CD4-positive, alpha-beta T cell treated with Interleukin-4 for 1 hour (primary cell): ENCODE results near the gene CPNE2.
"Not testable (repeated sequence)": the region's sequence is repeated elsewhere in the genome, so short reads cannot be mapped to it uniquely, and the experiment has no call there.

Experiments
- DNase-seq, 2 donors: peaks; one replicate each; pipeline ENCODE4 v3.0.0-alpha.2; 2020 to 2022

The CPNE2 gene

DNA sequence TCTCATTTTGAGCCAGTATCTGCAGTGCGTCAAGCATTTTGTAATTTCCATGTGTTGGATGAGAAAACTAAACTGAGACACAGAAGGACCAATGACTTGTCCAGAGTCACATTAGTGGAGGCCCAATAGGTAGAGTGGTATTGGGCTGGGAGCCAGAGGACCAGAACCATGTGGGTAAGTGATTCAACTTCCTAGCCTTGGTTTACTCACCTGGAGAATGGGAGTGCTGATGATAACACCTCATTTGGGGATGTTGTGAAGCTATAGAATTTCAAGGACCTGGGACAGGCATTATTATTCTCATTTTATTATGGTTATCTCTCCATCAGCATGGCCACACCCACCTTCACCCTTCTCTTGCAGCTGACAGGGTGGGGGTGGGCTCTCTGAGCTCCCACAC, 8.1 kb downstream of the CPNE2 start:
- no peak for DNase-seq

DNA sequence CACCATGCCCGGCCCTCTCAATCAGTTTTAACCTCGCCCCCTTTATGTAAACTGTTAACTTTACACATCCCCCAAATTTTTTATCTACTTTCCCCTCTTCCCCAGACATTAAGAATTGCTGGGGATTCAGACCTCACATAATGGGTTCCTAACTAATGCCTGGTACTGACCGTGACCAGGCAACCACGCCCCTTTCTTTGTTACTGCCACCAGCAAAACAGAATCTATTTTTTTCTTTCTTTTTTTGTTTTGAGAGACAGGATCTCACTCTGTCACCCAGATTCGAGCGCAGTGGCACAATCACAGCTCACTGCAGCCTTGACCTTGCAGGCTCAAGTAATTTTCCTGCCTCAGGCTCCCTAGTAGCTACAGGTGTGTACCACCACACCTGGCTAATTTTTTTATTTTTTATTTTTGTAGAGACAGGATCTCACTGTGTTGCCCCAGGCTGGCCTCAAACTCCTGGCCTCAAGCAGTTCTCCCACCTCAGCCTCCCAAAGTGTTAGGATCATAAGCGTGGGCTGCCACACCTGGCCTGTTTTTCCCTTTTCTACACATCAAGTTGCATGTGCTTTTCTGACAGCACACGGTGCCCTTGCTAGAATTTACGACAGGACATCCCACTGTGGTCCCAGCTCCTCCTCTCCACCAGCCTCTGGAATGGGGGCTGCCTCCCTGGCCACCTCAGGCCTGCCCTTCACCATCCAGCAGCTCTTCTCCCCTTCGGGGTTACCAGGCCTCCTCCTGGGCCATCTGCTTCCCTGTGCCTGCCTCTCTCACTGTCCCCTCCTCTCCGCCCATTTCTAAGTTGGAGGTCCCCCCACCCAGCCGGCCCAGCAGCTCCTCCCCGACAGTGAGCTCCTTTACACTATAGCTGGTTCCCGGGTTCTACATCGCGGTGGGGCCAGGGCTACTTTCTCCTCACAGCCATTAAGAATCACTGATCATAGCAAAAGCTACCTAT, 10.8 kb downstream of the CPNE2 start:
- no peak for DNase-seq

DNA sequence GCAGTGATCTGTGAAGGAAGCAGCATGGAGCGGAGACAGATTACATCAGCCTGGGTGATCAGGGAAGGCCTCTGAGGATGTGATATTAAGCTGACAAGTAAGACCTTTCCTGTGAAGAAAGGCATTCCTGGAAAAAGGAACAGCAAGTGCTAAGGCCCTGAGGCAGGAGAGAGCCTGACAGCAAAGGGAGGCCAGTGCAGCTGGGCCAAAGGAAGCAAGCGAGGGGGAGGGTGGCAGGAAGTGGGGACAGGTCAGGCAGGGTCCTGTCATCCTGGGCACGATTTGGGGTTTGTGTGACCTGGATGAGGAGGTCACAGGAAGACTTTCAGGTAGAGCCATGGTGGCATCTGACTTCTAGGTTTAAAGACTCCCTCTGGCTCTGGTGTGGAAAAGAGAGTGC, 12.3 kb downstream of the CPNE2 start:
- DNase-seq: no peak

DNA sequence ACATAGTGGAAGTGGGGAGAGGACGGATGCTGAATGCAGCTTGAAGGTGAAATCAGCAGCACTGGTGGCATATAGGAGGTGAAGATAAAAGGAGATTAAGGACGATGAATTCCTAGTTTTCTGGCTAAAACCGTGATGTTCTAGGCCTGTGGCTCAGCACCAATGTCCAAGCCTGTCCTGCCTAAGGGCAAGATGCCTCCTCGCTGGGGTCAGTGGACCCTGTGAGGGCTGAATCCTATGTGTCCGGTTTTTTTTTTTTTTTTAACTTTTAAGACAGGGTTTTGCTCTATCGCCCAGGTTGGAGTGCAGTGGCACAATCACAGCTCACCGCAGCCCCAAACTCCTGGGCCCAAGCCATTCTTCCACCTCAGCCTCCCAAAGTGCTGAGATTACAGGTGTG, 12.8 kb downstream of the CPNE2 start:
- no peak for DNase-seq

DNA sequence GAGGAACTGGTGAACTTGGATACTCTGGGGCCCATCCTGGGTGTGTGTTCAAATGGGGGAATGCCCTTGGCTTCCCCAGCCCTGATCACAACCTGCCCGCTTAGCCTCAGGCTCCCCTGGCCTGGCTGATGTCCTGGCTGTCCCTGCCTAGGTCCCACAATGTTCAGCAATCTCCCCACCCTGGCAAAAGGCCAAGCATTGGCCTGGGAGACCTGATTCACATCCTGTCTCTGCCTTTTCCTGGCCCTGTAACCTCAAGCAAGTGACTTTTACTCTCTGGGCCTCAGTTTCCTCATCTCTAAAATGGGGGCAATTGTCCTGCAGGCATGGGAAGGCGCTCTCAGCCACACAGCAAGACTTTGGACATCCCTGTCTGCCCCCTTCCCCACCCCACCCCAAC, 14.4 kb downstream of the CPNE2 start:
- no peak for DNase-seq

DNA sequence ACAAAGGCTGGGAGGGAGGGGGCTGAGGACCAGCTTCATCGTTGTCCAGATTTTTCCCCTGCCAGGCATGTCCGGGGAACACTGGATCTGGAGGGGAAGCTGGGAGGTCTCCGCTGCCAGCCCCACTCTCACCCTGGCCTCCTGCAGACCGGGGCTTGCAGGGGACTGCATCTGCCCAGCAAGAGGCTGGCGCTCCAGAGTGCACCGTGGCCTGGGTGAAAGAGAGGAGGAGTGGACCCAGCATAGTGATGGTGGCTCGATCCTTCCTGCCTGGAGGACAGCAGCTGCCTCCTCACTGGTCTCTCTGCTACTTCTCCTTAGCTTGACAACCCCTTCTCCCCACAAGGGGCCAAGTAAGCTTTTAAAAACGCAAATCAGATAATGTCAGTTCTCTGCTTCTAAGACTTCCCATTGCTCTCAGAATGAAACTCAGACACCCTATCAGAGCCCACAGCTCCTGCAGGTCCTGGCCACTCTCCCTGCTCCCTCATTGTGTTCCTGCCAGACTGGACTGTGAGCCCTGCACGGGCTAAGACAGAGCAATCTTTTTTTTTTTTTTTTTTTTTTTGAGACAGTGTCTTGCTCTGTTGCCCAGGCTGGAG, 15.0 kb downstream of the CPNE2 start:
- no peak for DNase-seq

DNA sequence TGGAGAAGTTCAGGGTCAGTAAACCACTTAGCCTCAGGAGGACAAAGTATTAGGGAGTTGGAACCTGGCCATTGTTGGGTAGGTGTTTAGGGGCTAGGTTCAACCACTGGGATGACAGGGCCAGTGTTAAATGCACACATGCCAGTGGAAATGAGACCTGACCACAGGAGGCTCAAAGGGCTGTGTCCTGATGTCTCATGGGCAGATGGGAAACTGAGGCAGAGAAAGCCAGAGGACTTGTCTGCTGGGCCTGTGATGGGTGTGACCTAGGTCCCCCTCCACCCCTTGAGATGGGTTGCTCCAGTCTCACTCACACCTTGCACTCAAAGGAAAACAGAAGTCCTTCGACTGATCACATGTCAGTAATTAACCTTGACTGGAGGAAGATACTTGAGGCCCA, 16.0 kb downstream of the CPNE2 start:
- no peak for DNase-seq

DNA sequence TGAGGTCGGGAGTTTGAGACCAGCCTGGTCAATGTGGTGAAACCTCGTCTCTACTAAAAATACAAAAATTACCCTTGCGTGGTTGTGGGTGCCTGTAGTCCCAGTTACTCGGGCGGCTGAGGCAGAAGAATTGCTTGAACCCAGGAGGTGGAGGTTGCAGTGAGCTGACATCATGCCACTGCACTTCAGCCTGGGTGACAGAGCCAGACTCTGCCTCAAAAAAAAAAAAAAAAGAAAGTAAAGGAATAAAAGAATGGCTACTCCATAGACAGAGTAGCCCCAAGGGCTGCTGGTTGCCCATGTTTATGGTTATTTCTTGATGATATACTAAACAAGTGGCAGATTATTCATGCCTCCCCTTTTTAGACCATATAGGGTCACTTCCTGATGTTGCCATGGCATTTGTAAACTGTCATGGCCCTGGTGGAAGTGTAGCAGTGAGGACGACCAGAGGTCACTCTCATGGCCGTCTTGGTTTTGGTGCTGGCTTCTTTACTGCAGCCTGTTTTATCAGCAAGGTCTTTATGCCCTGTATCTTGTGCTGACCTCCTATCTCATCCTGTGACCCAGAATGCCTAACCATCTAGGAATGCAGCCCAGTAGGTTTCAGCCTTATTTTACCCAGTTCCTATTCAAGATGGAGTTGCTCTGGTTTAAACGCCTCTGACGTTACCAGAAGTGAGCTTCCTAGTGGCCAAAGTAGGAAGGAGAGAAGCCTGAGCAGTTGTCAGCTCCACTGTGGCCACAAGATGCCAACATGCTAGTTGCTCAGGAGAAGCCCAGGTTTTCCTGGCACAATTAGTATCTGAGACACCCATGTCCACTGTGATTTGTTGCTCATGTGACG, 17.1 kb downstream of the CPNE2 start:
- not testable (repeated sequence) for DNase-seq

DNA sequence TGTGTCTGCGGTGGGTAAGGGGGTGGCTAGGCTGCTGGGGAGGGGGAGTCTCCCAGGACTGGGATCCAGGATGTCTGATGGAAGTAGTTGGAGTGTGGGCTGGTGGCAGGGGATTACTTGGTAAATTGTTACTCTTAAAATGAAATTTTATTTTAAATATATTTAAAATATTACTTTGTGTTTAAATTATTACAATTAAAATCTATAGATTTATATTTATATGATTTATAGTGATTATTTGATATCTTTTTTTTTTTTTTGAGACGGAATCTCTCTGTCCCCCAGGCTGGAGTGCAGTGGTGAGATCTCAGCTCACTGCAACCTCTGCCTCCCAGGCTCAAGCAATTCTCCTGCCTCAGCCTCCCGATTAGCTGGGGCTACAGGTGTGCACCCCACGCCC, 18.6 kb downstream of the CPNE2 start:
- no peak for DNase-seq

DNA sequence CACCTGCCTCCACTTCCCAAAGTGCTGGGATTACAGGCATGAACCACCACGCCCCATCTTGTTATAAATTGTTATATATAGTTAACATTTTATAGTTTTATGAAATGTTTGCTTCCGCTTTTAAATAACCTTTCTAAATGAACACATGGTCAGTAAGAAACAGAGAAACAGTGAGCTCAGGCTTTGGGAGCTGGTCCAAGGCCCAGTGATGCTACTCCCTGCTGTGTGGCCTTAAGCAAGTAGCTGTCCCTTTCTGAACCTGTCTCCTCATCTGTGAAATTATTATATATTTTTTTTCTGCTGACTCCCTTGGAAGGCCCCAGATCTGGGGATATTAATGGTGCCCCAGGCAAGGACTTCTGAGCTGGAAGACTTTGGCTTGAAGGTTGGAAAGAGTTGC, 19.0 kb downstream of the CPNE2 start:
- no peak for DNase-seq

DNA sequence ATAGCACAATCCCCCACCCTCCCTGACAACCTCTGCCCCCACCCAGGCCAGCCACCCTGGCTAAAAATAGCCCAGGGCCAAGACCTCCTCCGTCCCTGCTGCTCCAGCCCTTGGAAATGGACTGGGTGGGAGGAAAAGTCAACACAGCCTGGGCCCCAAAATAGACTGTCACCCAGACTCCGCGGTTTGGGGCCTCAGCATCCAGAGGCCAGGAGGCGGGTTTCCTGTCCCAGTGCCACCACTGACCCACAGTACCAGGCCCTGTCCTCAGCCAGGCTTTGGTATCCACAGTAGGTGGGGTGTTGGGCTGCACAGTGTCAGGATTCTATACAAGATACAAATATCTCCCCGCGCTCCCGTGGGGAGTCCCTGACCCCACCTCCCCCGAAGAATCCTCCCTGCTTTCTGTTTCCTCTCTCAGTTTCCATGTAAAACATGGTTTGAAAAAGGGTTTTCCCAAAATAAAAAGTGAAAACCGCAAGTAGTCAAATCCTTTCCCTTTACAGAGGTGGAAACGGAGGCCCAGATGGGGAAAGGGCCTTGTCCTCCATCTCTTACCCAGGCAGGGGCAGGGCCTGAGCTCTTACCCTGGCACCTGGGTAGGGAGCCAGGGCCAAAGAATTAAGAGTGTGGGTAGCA, 20.1 kb downstream of the CPNE2 start:
- DNase-seq: no peak

DNA sequence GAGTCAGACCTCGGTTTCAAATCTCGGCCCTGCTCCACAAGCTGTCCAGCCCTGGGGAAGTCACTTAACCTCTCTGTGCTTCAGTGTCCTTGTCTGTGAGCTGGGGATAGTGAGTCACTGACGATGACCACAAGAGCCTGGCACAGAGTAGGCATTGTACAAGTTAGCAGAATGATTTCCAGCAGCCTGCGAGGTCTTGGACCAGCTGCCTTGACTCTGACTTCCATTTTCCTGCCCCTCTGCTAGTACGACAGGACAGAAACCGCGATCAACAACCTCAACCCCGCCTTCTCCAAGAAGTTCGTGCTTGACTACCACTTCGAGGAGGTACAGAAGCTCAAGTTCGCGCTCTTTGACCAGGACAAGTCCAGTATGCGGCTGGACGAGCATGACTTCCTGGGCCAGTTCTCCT, 20.7 kb downstream of the CPNE2 start:
- no peak for DNase-seq

DNA sequence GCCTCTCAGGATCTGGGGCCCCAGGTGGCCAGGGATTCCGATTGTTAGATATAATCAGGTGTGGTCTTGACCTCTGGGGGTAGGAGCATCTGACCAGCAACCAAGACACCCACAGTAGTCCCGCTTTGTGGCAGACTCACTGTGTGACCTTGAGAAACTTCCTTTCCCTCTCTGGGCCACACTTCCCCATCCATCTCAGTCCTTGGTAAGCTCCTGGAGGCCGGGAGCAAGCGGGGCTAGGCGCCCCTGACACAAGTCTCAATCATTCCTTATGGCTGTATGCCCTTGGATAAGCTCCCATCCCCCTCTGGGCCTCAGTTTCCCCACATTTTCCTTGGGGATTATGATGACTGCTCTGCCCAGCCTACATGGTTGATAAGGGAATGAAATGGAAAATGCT, 21.3 kb downstream of the CPNE2 start:
- DNase-seq: no peak

DNA sequence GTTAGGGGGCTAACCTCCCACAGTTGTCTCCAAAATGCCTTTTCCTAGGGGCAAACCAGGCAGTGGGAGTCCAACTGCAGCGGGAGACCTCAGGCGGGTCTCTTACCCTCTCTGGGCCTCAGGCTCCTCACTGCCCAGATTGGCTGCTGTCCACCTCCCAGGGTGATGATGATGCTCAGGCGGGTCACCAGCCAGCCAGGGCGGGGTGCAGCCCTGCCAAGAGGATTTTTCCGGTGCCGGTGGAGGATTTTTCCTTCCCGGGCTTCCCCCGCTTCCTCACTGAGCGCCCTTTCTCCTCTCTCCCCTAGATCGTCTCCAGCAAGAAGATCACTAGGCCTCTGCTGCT, 22.8 kb downstream of the CPNE2 start:
- no peak for DNase-seq

DNA sequence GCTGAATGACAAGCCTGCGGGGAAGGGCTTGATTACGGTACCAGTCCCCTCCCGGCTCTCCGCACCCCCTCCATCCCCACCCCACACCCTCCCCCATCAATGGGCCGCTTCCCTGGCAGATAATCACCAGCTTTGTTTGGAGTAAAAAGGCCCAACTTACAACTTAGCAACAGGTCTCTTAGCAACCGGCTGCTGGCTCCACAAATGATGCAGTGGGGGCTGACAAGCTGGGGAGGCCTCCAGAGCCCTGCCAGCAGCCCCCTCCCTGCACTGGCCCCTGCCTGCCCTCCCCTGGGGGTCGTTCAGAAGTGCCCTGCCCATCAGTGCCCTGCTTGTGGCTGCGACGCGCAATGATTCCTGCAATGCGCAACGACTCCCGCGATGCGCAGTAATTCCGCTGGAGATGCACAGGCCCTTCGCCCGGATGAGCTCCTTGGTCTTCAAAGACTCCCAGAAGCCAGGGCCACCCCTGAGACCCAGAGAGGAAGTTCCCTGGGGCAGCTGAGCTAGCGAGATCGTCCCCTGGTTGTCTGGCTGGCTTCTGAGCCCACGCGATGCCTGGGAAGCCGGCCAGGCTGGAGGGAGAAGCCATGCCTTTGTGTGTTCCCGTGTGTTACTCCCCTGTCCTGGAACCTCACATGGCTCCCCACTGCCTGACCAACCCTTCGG, 23.3 kb downstream of the CPNE2 start:
- DNase-seq: no peak

DNA sequence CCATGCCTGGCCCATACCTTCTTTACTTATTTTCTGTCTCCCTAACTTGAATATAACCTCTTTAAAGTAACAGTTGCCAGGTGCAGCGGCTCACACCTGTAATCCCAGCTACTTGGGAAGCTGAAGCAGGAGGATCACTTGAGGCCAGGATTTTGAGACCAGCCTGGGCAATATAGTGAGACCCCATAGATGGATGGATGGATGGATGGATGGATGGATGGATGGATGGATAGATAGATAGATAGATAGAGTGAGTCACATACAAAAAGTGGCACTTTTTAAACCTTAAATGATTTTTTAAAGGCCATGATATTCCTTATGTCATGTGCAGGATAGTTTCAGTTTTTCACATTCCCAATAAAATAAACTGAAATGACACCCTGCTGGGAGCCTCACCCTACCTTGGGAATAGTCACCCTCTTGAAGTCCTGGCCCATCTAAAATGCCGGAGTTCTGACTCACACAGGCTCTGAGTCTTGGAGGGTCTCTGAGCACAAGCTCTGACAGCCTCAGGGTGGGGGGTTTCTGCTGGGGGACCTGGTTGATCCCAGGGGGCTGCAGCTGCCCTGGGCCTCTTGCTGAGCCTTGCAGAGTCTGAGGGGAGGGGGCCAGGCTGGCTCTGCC, 26.2 kb downstream of the CPNE2 start:
- no peak for DNase-seq

DNA sequence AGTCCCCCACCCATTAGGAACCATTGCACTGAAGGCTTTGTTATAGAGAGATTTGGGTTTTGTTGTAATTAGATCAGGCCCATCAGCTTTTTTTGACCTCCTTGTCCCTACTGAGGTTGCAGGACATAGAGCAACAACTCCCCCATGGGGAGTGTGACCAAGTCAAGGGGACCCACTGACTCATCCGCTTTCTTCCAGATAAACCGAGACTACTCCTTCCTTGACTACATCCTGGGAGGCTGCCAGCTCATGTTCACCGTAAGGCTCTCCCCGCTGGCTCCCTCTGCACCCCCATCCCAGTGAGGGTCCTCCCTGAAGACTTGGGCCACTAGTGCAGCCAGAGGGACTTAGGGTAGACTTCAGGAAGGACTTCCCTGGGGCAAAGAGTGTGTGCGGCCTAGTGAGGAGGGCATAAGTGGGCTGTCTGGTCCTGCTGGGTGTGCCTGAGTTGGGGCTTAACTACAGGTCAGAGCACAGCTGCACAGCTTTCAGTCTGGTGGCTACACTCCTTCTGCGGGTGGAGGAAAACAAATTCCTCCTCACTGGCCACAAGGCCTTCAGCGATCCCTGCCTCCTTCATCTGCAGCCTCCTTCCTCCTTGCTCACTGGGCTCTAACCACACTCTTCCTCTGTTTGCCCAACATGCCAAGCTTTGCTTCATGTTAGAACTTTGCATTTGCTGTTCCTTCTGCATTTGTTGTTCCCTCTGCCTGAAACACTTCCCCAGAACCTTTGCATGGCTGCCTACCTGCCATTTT, 31.0 kb downstream of the CPNE2 start:
- no peak for DNase-seq

DNA sequence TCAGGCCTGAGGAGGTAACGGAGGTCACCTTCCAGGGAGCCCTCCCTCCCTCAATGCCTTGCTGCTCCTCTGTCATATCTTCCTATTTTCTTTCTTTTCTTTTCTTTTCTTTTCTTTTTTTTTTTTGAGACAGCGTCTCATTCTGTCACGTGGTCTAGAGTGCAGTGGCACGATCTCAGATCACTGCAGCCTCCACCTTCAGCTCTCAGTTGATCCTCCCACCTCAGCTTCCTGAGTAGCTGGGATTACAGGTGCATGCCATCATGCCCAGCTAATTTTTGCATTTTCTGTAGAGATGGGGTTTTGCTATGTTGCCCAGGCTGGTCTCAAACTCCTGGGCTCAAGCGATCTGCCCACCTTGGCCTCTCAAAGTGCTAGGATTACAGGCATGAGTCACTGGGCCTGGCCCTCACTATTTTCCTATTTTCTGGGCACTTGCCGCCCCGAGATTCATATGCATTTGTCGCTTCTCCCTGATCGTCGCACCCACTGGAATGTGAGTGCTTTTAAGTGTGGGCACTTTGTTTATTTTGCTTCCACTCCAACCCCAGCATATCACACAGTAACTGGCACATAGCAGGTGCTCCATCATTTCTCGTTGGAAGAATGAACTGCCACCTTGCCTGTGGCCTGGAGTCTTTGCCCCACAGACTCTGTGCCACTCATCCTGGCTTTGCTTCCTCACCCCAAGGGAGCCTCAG, 31.7 kb downstream of the CPNE2 start:
- DNase-seq: no peak

DNA sequence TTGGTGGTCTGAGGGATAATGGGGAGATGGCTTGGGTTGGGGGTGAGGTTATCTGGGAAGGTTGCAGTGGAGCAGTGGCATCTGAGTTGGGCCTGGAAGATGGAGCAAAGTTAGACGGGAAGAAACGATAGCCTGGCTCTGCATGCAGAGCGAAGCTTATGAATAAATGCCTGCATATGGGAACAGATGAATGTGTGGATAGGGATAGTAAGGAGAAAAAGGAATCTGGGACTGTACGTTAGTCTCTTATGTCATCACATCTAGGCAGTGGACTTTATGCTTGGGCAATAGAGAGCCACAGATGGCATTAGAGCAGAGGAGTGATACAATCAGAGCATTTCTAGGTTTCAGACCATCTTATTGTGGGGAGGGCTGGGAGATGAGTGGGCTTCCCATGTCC, 33.0 kb downstream of the CPNE2 start:
- DNase-seq: no peak

DNA sequence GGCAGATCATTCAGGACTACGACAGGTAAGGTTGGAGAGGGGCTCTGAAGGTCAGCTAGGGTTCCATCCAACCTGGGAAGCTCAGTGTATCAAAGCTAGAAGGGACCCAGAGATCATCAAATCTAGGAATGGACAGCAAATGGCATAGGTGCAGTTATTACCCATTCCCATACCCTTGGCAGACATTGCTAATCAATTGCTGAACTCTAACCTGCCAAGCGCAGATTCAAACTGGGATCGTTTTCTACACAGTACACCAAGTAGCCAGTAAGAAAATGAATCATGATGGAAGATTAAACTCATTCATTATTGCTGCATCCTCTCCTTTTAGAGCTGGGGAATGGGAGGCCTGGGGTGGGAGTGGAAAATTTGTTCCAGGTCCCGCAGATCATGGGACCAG, 33.6 kb downstream of the CPNE2 start:
- no peak for DNase-seq

DNA sequence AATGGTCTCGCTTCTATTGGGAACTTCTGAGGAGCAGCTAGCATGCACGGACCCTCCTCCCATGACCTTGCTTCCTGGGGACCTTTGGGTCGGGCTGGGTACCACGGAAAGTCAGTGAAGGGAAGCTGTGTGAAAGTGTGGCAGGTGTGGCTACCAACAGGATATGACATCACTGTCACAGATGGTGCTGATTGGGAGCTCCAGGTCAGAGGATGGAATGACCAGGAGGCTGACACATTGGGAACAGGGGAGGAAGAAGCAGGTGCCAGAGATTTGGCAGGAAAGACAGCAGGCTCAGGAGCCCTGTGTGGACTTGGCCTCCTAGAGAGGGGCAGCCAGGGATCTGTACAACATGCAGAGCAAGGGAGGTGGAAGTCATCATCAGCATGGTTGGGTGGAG, 34.0 kb downstream of the CPNE2 start:
- DNase-seq: no peak
